HUES48 (cell line): ENCODE data around the gene SORT1.
A peak's percentile ranks its signal among the peaks of the same experiment; 100 is the strongest.

Source experiments
- H3K27ac ChIP-seq: one replicate; pipeline ENCODE4 v1.7.0; 2013; ENCODE audit warnings: low read depth, low read length, inconsistent platforms
- H3K27me3 ChIP-seq: 2 replicates; pipeline ENCODE4 v1.6.1; 2013; ENCODE audit warnings: mild to moderate bottlenecking, low read length; ENCODE audit not compliant: control insufficient read depth, insufficient read depth
- H3K36me3 ChIP-seq: 2 replicates; pipeline ENCODE4 v1.6.1; 2013; ENCODE audit warnings: low read length; ENCODE audit not compliant: control insufficient read depth, insufficient read depth
- H3K4me1 ChIP-seq: 2 replicates; pipeline ENCODE4 v1.6.1; 2013; ENCODE audit warnings: mild to moderate bottlenecking, low read length; ENCODE audit not compliant: control insufficient read depth, insufficient read depth
- H3K4me3 ChIP-seq: 2 replicates; pipeline ENCODE4 v1.5.1; 2013; ENCODE audit warnings: mild to moderate bottlenecking, low read depth, low read length
- H3K9ac ChIP-seq: 2 replicates; pipeline ENCODE4 v1.6.1; 2013; ENCODE audit warnings: mild to moderate bottlenecking, low read depth, low read length, moderate library complexity
- H3K9me3 ChIP-seq: 2 replicates; pipeline ENCODE4 v1.6.1; 2013; ENCODE audit warnings: low read length; ENCODE audit not compliant: control insufficient read depth, insufficient read depth

SORT1 gene

DNA sequence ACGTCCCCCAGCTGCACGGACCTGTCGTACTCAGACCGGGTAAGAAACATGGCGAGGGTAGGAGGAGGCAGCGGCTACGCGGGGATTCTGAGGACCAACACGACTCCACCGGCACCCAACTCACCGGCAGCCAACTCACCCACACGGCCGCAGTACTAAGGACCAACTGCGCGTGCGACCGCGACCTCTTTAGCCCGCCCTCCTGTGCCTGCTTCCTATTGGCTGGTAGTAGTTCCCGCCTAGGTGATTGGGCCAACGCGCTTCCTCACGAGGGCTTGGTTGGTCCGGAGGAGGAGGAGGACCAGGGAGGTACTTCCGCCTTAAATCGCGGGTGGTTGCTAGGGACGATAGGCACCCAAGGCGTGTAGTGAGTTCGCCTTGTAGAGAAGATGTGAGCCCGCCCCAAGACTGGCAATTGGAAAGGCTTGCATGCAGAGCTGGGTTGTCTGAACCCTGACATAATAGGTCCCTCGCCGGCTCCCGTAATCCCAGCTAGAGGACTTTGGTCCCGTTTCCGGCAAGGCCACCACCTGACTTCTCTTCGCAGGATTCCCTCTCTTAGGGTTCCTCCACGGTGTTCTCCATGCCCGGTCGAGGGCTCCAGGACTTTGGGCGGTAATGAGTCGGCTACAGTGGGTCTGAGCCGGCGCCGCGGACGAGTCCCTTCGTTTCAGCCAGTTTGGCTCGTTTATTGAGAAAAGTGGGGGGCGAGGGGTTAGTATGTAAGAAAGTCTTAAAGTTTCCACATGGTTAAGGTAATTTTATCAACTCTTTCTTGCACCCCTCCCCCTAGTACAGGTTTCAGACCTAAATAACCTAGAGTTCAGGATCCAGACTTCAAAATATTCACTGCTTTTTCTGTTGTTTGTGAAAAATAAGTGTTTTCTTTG is 28.8 kb upstream of the SORT1 start, which contains the start of gene PSMA5:
Gene PSMA5 (minus strand): TSS at position 168 of the 890 bp plus-strand sequence. CDS start 118 bp downstream, at position 50.
- Histone ChIP-seq H3K36me3 (peaks cover 13% of the 10 kb centered on the region), H3K9me3 (no peaks in the 10 kb centered on the region), H3K4me1 (peaks cover 10% of the 10 kb centered on the region; the same call in 1 of the 2 replicates), H3K9ac (peak within 1 kb of the TSS; percentile 73), H3K27ac (peak within 1 kb of the TSS; percentile 95), H3K4me3 (peak within 1 kb of the TSS; percentile 97), H3K27me3 (no peaks in the 10 kb centered on the region)

DNA sequence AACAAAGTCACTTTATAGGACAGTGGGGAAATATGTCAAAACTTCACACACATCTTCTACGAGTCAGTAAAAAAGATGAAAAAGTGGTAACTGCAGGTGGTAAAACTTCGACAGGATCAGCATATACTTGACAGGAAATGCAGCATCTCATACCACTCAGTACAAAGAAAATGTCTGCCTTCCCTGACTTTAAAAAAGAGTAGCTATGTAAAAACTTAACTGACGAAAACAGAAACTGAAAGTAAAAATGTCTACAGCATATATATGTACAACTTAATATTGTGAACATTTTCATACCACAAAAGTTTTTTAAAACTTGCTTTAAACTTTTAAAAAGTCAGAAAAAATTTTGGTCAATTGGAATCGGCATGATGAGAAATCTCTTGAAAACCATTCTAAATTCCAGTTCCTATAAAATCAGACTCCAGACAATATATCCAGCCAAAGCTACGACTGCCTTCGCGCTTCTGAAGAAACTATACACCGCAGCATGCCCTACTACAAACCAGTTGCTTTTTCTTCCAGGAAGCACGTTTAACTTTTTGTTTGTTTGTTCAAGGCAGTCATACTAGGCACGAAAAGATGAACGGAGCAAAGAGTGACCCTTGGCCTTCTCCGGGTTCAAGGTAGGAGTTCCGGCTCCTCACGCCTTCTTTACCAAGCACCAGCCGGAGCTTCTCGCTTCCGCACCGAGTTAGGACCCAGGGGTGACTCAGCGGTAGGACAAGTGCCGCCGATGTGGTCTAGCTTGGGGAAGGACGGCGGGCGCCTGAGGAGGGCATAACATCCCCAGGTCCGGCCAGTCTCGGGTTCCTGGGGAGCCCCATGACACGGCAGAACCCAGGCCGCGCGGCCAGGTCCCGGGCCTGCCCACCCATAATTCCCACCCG is 27.9 kb upstream of the SORT1 start:
- no peaks in the 10 kb centered on the region for H3K9me3 ChIP-seq
- peak overlapping the region; percentile 97 for H3K4me3 ChIP-seq
- H3K36me3 ChIP-seq: peaks cover 22% of the 10 kb centered on the region
- peak overlapping the region; percentile 73 for H3K9ac ChIP-seq
- H3K27ac ChIP-seq: peak overlapping the region; percentile 95
- no peaks in the 10 kb centered on the region for H3K27me3 ChIP-seq
- H3K4me1 ChIP-seq: peaks cover 10% of the 10 kb centered on the region; the same call in 1 of the 2 replicates

- Histone ChIP-seq H3K27ac (no peak overlapping the region), H3K4me3 (no peak overlapping the region), H3K27me3 (no peaks in the 10 kb centered on the region), H3K36me3 (peaks cover 39% of the 10 kb centered on the region), H3K4me1 (peaks cover 10% of the 10 kb centered on the region; the same call in 1 of the 2 replicates), H3K9ac (no peak overlapping the region), H3K9me3 (no peaks in the 10 kb centered on the region)
Measured at GRCh38 chr1:109423498-109423897, 25.8 kb upstream of the SORT1 start.

DNA sequence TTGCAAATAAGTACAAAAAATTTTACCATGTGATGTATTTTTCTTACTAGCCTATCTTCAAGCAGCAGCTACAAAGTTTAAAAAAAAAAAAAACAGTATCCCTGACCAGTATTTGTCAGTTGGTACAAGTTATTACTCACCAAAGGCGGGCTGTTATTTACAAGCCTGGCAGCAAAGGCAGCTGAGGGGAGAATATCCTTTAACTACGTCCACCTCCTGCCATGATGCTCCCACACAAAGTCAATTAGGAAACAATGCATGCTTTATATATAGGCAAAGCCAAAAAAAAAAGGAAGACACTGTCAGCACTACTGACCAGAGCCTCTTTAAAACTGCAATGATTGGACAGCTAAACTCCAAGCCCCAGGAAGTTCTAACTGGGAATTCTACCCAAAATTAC is 14.8 kb upstream of the SORT1 start:
- H3K27me3 ChIP-seq: no peaks in the 10 kb centered on the region
- H3K27ac ChIP-seq: no peak overlapping the region
- H3K4me1 ChIP-seq: no peaks in the 10 kb centered on the region
- H3K4me3 ChIP-seq: no peak overlapping the region
- peaks cover 97% of the 10 kb centered on the region for H3K36me3 ChIP-seq
- no peaks in the 10 kb centered on the region for H3K9me3 ChIP-seq
- no peak overlapping the region for H3K9ac ChIP-seq

GRCh38 chr1:109404838-109405237 is 7.1 kb upstream of the SORT1 start:
- H3K4me3 ChIP-seq: no peak overlapping the region
- H3K27me3 ChIP-seq: no peaks in the 10 kb centered on the region
- H3K9ac ChIP-seq: no peak overlapping the region
- no peaks in the 10 kb centered on the region for H3K9me3 ChIP-seq
- no peaks in the 10 kb centered on the region for H3K4me1 ChIP-seq
- no peak overlapping the region for H3K27ac ChIP-seq
- H3K36me3 ChIP-seq: peaks cover 78% of the 10 kb centered on the region

- Histone ChIP-seq H3K4me1 (peaks cover 10% of the 10 kb centered on the region), H3K27me3 (no peaks in the 10 kb centered on the region), H3K27ac (no peak overlapping the region), H3K36me3 (peaks cover 53% of the 10 kb centered on the region), H3K9me3 (no peaks in the 10 kb centered on the region), H3K4me3 (no peak overlapping the region), H3K9ac (no peak overlapping the region)
Measured at GRCh38 chr1:109402025-109402424, 4.3 kb upstream of the SORT1 start.

GRCh38 chr1:109400035-109400655 is 2.4 kb upstream of the SORT1 start:
- H3K27me3 ChIP-seq: no peaks in the 10 kb centered on the region
- H3K4me1 ChIP-seq: peaks cover 18% of the 10 kb centered on the region
- H3K36me3 ChIP-seq: peaks cover 41% of the 10 kb centered on the region
- H3K27ac ChIP-seq: no peak overlapping the region
- no peak overlapping the region for H3K9ac ChIP-seq
- H3K9me3 ChIP-seq: no peaks in the 10 kb centered on the region
- H3K4me3 ChIP-seq: no peak overlapping the region

GRCh38 chr1:109399326-109399957 is 1.7 kb upstream of the SORT1 start:
- peak overlapping the region; percentile 67; the same call in 1 of the 2 replicates for H3K4me3 ChIP-seq
- H3K27ac ChIP-seq: peak overlapping the region; percentile 96
- H3K9me3 ChIP-seq: no peaks in the 10 kb centered on the region
- H3K9ac ChIP-seq: 0 out of 2 replicates have a peak overlapping the region, but pooled peaks have one; percentile 70
- H3K27me3 ChIP-seq: no peaks in the 10 kb centered on the region
- H3K4me1 ChIP-seq: peaks cover 18% of the 10 kb centered on the region
- peaks cover 34% of the 10 kb centered on the region for H3K36me3 ChIP-seq

DNA sequence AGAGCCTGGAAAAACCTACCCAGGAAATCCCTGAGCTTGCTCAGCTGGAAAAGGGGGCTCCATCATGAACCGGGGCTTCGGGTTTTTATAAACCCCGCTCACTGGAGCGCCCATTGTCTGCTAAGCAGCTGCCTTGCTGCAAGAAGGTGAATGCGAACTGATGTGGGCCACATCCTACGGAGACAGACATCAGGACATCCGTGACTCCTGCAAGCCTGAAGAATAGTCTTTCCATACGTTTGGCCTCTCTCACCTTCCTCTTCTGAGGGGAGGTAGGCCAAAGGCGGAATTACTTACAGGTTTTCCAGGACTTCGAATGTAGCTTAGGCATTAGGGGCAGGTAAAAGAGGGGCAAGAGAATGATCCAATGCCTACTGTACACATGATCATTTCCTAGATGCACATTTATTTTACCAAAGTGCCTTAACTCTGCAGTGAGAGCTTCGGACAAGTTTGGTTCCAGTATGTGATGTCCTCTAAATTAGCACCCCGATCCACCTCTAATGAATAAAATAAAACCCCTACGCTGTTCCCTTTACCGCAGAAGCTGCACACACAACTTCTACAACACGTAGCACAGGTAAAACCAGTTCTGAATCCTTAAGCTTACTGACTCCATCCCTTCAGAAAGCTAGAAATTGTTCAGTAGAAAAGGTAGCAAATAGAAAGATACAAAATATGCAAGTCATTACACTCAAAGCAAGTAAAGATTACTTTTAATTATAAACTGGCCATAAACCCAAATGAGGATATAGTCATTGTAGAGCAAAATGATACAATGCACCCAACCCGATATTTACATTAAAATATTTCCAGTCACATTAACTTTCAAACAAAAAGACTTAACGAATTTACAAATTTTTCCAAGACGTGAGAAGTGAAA is 866 bp upstream of the SORT1 start:
- Histone ChIP-seq H3K9me3 (no peaks in the 10 kb centered on the region), H3K4me1 (peaks cover 18% of the 10 kb centered on the region), H3K27me3 (no peaks in the 10 kb centered on the region), H3K4me3 (peak overlapping the region; percentile 67), H3K9ac (peak overlapping the region; percentile 70), H3K36me3 (peaks cover 26% of the 10 kb centered on the region), H3K27ac (peak overlapping the region; percentile 96)
